Subcutaneous adipose tissue (tissue), 4 donors: ENCODE results near the gene OR51B2. TPM values are rescaled to one million over a fixed set of nuclear protein-coding genes. Genes with fewer than 3 reads are reported as not detected.

Source experiments
- small RNA-seq: library from RNA; depleted of rRNA; stranded (forward); fragments of <200 nt; gene quantifications from one replicate; pipeline ENCODE3, GENCODE V24; 2016
- total RNA-seq, 4 donors: library from RNA; depleted of rRNA; stranded (reverse); fragments of >200 nt; gene quantifications; one replicate each; pipeline ENCODE4 v1.1.0, GENCODE V29; 2016
- TF ChIP-seq, protein P1 (sequence below): fragments of 450-650 bp; IDR thresholded peaks from one replicate; pipeline ENCODE4 v1.5.1; 2016; ENCODE audit warnings: low read depth, mild to moderate bottlenecking, control low read depth, antibody characterized with exemption, moderate library complexity

Gene OR51B2
- total RNA-seq, 4 donors from 2014 or later, result not detected

GRCh38 chr11:5277807-5278382 lies 46.2 kb downstream of the OR51B2 start:
- TF ChIP-seq, protein P1, sequence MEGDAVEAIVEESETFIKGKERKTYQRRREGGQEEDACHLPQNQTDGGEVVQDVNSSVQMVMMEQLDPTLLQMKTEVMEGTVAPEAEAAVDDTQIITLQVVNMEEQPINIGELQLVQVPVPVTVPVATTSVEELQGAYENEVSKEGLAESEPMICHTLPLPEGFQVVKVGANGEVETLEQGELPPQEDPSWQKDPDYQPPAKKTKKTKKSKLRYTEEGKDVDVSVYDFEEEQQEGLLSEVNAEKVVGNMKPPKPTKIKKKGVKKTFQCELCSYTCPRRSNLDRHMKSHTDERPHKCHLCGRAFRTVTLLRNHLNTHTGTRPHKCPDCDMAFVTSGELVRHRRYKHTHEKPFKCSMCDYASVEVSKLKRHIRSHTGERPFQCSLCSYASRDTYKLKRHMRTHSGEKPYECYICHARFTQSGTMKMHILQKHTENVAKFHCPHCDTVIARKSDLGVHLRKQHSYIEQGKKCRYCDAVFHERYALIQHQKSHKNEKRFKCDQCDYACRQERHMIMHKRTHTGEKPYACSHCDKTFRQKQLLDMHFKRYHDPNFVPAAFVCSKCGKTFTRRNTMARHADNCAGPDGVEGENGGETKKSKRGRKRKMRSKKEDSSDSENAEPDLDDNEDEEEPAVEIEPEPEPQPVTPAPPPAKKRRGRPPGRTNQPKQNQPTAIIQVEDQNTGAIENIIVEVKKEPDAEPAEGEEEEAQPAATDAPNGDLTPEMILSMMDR, result no peak

- TF ChIP-seq, protein P1, result no peak
These were observed 47.4 kb downstream of the OR51B2 start for GRCh38 chr11:5276697-5277096.

DNA sequence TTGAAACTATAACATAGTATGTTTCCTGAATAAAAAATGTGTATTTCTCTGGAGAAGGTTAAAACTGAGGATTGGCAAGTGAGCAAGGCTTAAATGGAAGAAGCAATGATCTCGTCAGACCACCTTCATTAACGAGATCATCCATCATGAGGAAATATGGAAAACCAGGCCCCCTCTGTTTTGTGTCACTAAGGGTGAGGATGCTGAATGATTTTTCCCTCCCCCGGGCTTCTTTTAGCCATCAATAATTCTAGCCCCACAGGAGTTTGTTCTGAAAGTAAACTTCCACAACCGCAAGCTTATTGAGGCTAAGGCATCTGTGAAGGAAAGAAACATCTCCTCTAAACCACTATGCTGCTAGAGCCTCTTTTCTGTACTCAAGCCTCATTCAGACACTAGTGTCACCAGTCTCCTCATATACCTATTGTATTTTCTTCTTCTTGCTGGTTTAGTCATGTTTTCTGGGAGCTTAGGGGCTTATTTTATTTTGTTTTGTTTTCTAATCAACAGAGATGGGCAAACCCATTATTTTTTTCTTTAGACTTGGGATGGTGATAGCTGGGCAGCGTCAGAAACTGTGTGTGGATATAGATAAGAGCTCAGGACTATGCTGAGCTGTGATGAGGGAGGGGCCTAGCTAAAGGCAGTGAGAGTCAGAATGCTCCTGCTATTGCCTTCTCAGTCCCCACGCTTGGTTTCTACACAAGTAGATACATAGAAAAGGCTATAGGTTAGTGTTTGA lies 48.6 kb downstream of the OR51B2 start:
- TF ChIP-seq, protein P1, result no peak

- TF ChIP-seq, protein P1, result no peak
These were observed 49.7 kb downstream of the OR51B2 start for GRCh38 chr11:5274395-5274794.

Small RNA genes within 50 kb of the gene (small RNA-seq; reads per million reads assigned to genes)
- not detected for gene AC104389.3

Other genes starting within 250 kb of the OR51B2 start
- not detected for gene OR52A5, start 185.9 kb downstream of the OR51B2 start, total RNA-seq
- not detected for gene OR52A1, start 169.5 kb downstream of the OR51B2 start, total RNA-seq
- not detected for gene OR51V1, start 123.6 kb downstream of the OR51B2 start, total RNA-seq
- gene HBB, start 97.2 kb downstream of the OR51B2 start, total RNA-seq, result 100 to 1,000 TPM in 2 of 4 donors, 10 to 100 TPM in 2; 22.2 to 687 (median 94.5) TPM
- gene HBD, start 89.8 kb downstream of the OR51B2 start, total RNA-seq, result 1 to 10 TPM in 1 of 4 donors, not detected in 3; 4.4 TPM
- gene HBG1, start 74.4 kb downstream of the OR51B2 start, total RNA-seq, result not detected
- gene HBG2, start 69.5 kb downstream of the OR51B2 start, total RNA-seq, result not detected
- gene HBE1, start 54.4 kb downstream of the OR51B2 start, total RNA-seq, result not detected
- not detected for gene OR51B4, start 22.4 kb downstream of the OR51B2 start, total RNA-seq
- gene OR51B5, start 19.2 kb upstream of the OR51B2 start, total RNA-seq, result under 1 TPM in 2 of 4 donors, not detected in 2; 0.66 to 0.85 TPM
- not detected for gene OR51B6, start 27.2 kb upstream of the OR51B2 start, total RNA-seq
- gene OR51M1, start 59.5 kb upstream of the OR51B2 start, total RNA-seq, result not detected
- gene OR51Q1, start 97.8 kb upstream of the OR51B2 start, total RNA-seq, result not detected
- gene OR51I1, start 117.2 kb upstream of the OR51B2 start, total RNA-seq, result 1 to 10 TPM in 1 of 4 donors, not detected in 3; 2.9 TPM
- gene OR51I2, start 125.0 kb upstream of the OR51B2 start, total RNA-seq, result not detected
- not detected for gene OR52D1, start 164.4 kb upstream of the OR51B2 start, total RNA-seq
- under 1 TPM in 3 of 4 donors, not detected in 1; 0.17 to 0.57 (median 0.49) TPM for gene UBQLN3, start 185.7 kb upstream of the OR51B2 start, total RNA-seq
- under 1 TPM; 0.34 to 0.98 (median 0.71) TPM for gene UBQLNL, start 192.4 kb upstream of the OR51B2 start, total RNA-seq
- gene OR52H1, start 224.2 kb upstream of the OR51B2 start, total RNA-seq, result not detected